ENCODE results near the gene FBXO33.

DNA sequence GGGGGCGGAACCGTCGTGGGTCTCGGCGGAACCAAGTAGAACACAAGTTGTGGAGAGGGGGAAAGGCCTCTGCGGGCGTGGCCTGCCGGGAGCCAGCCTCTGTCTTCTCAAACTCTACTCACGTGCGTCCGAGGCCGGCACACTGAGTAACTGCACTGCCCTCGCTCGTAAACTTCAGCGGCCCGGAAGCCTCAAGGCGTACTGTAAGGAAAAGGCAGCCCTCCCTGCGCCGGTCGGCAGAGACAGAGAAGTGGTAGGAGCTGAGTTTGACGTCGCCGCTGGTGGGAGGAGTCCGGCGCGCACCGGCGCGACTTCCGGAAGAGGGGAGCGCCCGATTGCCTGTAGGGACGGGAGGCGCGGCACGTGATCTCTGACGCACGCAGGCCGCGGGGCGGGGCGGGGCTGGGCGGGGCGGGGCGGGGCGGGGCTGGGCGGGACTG, at the start of gene FBXO33:
- TF ChIP-seq POLR2A (IDR thresholded peaks at IDR 0.05) (peak in 2 of 4 donors; percentile 4 to 77), EP300 (IDR thresholded peaks at IDR 0.05) (peak in 1 of 4 donors; percentile 3), POLR2AphosphoS5 (IDR thresholded peaks at IDR 0.05) (peak; percentile 45 to 67)
- TF ChIP-seq, protein P1, sequence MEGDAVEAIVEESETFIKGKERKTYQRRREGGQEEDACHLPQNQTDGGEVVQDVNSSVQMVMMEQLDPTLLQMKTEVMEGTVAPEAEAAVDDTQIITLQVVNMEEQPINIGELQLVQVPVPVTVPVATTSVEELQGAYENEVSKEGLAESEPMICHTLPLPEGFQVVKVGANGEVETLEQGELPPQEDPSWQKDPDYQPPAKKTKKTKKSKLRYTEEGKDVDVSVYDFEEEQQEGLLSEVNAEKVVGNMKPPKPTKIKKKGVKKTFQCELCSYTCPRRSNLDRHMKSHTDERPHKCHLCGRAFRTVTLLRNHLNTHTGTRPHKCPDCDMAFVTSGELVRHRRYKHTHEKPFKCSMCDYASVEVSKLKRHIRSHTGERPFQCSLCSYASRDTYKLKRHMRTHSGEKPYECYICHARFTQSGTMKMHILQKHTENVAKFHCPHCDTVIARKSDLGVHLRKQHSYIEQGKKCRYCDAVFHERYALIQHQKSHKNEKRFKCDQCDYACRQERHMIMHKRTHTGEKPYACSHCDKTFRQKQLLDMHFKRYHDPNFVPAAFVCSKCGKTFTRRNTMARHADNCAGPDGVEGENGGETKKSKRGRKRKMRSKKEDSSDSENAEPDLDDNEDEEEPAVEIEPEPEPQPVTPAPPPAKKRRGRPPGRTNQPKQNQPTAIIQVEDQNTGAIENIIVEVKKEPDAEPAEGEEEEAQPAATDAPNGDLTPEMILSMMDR (IDR thresholded peaks at IDR 0.05), result no peak
